Thyroid gland (tissue), 4 donors: Measurements from ENCODE around the gene RNF183.

Experiments used
- POLR2A ChIP-seq, 2 donors: fragments of 450-650 bp; IDR thresholded peaks; one replicate each; pipeline ENCODE4 v1.6.1; 2017; ENCODE audit warnings: antibody characterized with exemption in 2 of 2, mild to moderate bottlenecking in 2 of 2, moderate library complexity in 1 of 2
- TF ChIP-seq, protein P1 (sequence below), 6 experiments: fragments of 200-600 bp in 3 of 6; fragments of 450-650 bp in 3 of 6; sonication (generic) in 3 of 6; IDR thresholded peaks; one replicate each; pipeline ENCODE4 v1.5.1; 2016 to 2019; ENCODE audit warnings: antibody characterized with exemption in 6 of 6, mild to moderate bottlenecking in 2 of 6, inconsistent platforms in 1 of 6, moderate library complexity in 1 of 6

- TF ChIP-seq, protein P1, sequence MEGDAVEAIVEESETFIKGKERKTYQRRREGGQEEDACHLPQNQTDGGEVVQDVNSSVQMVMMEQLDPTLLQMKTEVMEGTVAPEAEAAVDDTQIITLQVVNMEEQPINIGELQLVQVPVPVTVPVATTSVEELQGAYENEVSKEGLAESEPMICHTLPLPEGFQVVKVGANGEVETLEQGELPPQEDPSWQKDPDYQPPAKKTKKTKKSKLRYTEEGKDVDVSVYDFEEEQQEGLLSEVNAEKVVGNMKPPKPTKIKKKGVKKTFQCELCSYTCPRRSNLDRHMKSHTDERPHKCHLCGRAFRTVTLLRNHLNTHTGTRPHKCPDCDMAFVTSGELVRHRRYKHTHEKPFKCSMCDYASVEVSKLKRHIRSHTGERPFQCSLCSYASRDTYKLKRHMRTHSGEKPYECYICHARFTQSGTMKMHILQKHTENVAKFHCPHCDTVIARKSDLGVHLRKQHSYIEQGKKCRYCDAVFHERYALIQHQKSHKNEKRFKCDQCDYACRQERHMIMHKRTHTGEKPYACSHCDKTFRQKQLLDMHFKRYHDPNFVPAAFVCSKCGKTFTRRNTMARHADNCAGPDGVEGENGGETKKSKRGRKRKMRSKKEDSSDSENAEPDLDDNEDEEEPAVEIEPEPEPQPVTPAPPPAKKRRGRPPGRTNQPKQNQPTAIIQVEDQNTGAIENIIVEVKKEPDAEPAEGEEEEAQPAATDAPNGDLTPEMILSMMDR (IDR thresholded peaks at IDR 0.05) = no peak
- no peak for TF ChIP-seq POLR2A (IDR thresholded peaks at IDR 0.05)
Observed at GRCh38 chr9:113267911-113268566, 35.1 kb downstream of the RNF183 start.
